Gastroesophageal sphincter (tissue), 4 donors: ENCODE data around the gene TMEM203. TPM values are rescaled to one million over a fixed set of nuclear protein-coding genes. Genes with fewer than 3 reads are reported as not detected.

Source experiments
- ATAC-seq: fragments of 150-250 bp; one replicate; pipeline ENCODE4 v1.9.1; 2016; ENCODE audit warnings: mild to moderate bottlenecking, moderate library complexity
- H3K27ac ChIP-seq, 4 donors: fragments of 200-600 bp; sonication (generic) in 3 of 4; 1 replicate in 3 of 4; 2 replicates in 1 of 4; pipeline ENCODE4 v1.5.1; 2016 to 2019
- H3K27me3 ChIP-seq: fragments of 200-600 bp; sonication (generic); one replicate; pipeline ENCODE4 v1.5.1; 2019
- H3K36me3 ChIP-seq, 2 donors: fragments of 200-600 bp; sonication (generic); one replicate each; pipeline ENCODE4 v1.5.1; 2019; ENCODE audit warnings: control low read depth in 1 of 2
- H3K4me1 ChIP-seq, 3 donors: fragments of 200-600 bp; sonication (generic); 1 replicate in 2 of 3; 2 replicates in 1 of 3; pipeline ENCODE4 v1.5.1; 2016 to 2019; ENCODE audit warnings: control low read depth in 2 of 3
- H3K4me3 ChIP-seq, 2 donors: fragments of 200-600 bp; sonication (generic); one replicate each; pipeline ENCODE4 v1.5.1; 2019; ENCODE audit warnings: mild to moderate bottlenecking in 1 of 2, moderate library complexity in 1 of 2
- H3K9me3 ChIP-seq, 3 donors: fragments of 200-600 bp; sonication (generic); one replicate each; pipeline ENCODE4 v1.5.1; 2017 to 2019; ENCODE audit warnings: control low read depth in 2 of 3
- CTCF ChIP-seq, 4 experiments: fragments of 200-600 bp in 2 of 4; fragments of 450-650 bp in 2 of 4; sonication (generic) in 1 of 4; IDR thresholded peaks; one replicate each; pipeline ENCODE4 v1.5.1; 2017 to 2019; ENCODE audit warnings: antibody characterized with exemption in 4 of 4, mild to moderate bottlenecking in 2 of 4, moderate library complexity in 2 of 4
- EP300 ChIP-seq: sonication (generic); formaldehyde crosslinking; IDR thresholded peaks from one replicate; pipeline ENCODE4 v1.6.1; 2017; ENCODE audit warnings: antibody characterized with exemption, mild to moderate bottlenecking
- POLR2A ChIP-seq, 2 donors: fragments of 450-650 bp; IDR thresholded peaks; one replicate each; pipeline ENCODE4 v1.6.1; 2017; ENCODE audit warnings: antibody characterized with exemption in 2 of 2, mild to moderate bottlenecking in 2 of 2, moderate library complexity in 1 of 2
- POLR2AphosphoS5 ChIP-seq: sonication (generic); formaldehyde crosslinking; IDR thresholded peaks from one replicate; pipeline ENCODE4 v1.6.1; 2017; ENCODE audit warnings: antibody characterized with exemption
- WGBS, 2 donors: methylation state at CpG; one replicate each; pipeline ENCODE4 v1.1.5; 2018; ENCODE audit warnings: low coverage in 1 of 2; 5-methylcytosine and 5-hydroxymethylcytosine counted together
- total RNA-seq, 4 donors: library from RNA; depleted of rRNA; stranded (reverse); fragments of >200 nt; gene quantifications; one replicate each; pipeline ENCODE4 v1.1.0, GENCODE V29; 2016

The TMEM203 gene
- total RNA-seq, 4 donors from 2014 or later = 21.9 to 36.1 (median 29.1) TPM

GRCh38 chr9:137227853-137228505, 22.5 kb upstream of the TMEM203 start:
- TF ChIP-seq CTCF (IDR thresholded peaks at IDR 0.05) = no peak
- Histone ChIP-seq H3K36me3 (no peaks in the 10 kb centered on the region), H3K27me3 (peaks cover 70% of the 10 kb centered on the region), H3K4me1 (peaks cover 0 to 26% (median 8%) of the 10 kb centered on the region in 3 donors), H3K4me3 (no peak overlapping the region), H3K27ac (no peak overlapping the region), H3K9me3 (no peaks in the 10 kb centered on the region)
- 10 to 20% methylated on average over 3 to 4 of the region's 18 CpGs for WGBS, 2 donors
- no peak for ATAC-seq

- H3K4me3 ChIP-seq = no peak within 1 kb of the TSS
- H3K27ac ChIP-seq = no peak within 1 kb of the TSS
- peaks cover 63% of the 10 kb centered on the region for H3K27me3 ChIP-seq
- no peaks in the 10 kb centered on the region for H3K36me3 ChIP-seq
- ATAC-seq = no peak
- 80% methylated on average over 1 of the region's 25 CpGs; no CpG with 5 or more reads in 1 of the 2 donors for WGBS, 2 donors
- no peaks in the 10 kb centered on the region for H3K9me3 ChIP-seq
- TF ChIP-seq POLR2AphosphoS5 (no peak), CTCF (IDR thresholded peaks at IDR 0.05) (peak in 3 of 4 experiments; percentile 84 to 91 (median 84))
- peaks cover 0 to 33% (median 11%) of the 10 kb centered on the region in 3 donors for H3K4me1 ChIP-seq
Observed at GRCh38 chr9:137227054-137227852, 21.8 kb upstream of the TMEM203 start, which contains the start of gene RNF224. RNF224 (plus strand) TSS chr9:137227502; CDS start chr9:137228336, 834 bp downstream.

- Histone ChIP-seq H3K36me3 (no peaks in the 10 kb centered on the region), H3K27me3 (peaks cover 56% of the 10 kb centered on the region), H3K9me3 (no peaks in the 10 kb centered on the region), H3K4me1 (peaks cover 0 to 38% (median 14%) of the 10 kb centered on the region in 3 donors), H3K4me3 (no peak overlapping the region), H3K27ac (no peak overlapping the region)
- no peak for ATAC-seq
- no peak for TF ChIP-seq POLR2A (IDR thresholded peaks at IDR 0.05)
- no peak for TF ChIP-seq EP300
- no peak for TF ChIP-seq POLR2AphosphoS5
- TF ChIP-seq CTCF (IDR thresholded peaks at IDR 0.05) = no peak
- 69 to 86% methylated on average over 3 of the region's 18 CpGs for WGBS, 2 donors
Observed at GRCh38 chr9:137226338-137227053, 21.0 kb upstream of the TMEM203 start.

- H3K9me3 ChIP-seq = no peaks in the 10 kb centered on the region
- TF ChIP-seq CTCF (IDR thresholded peaks at IDR 0.05) (no peak), POLR2AphosphoS5 (no peak), POLR2A (IDR thresholded peaks at IDR 0.05) (no peak), EP300 (no peak)
- no peaks in the 10 kb centered on the region for H3K36me3 ChIP-seq
- no peak for ATAC-seq
- no peak overlapping the region for H3K4me3 ChIP-seq
- H3K27ac ChIP-seq = no peak overlapping the region
- 0% methylated on average over 1 of the region's 21 CpGs; no CpG with 5 or more reads in 1 of the 2 donors for WGBS, 2 donors
- peaks cover 49% of the 10 kb centered on the region for H3K27me3 ChIP-seq
- H3K4me1 ChIP-seq = peaks cover 0 to 45% (median 17%) of the 10 kb centered on the region in 3 donors
Observed at GRCh38 chr9:137225699-137226331, 20.4 kb upstream of the TMEM203 start.
